H1 (cell line): Measurements from ENCODE around the gene ARHGAP22. TPM values are rescaled to one million over a fixed set of nuclear protein-coding genes. Genes with fewer than 3 reads are reported as not detected.

ENCODE experiments used
- CTCF ChIA-PET: fragments of 300-600 bp; sonication (Branson Sonifier 250); formaldehyde crosslinking; loops from one replicate; lab custom pipeline; 2021; ENCODE audit not compliant: partially characterized antibody; lab: Charles Lee
- POLR2A ChIA-PET: fragments of 300-600 bp; sonication (Branson Sonifier 250); formaldehyde crosslinking; loops from one replicate; lab custom pipeline; 2021; ENCODE audit warnings: inconsistent platforms; ENCODE audit not compliant: partially characterized antibody; lab: Charles Lee
- DNase-seq, 2 experiments: peaks; one replicate each; pipeline versions ENCODE4 v3.0.0 to v3.0.0-alpha.2; 2010 to 2022; ENCODE audit warnings: low spot score in 2 of 2, low read depth in 1 of 2, mixed read lengths in 1 of 2
- FAIRE-seq: peaks from 2 replicates; lab custom pipeline; 2011; peaks lifted over from hg19 to GRCh38; lab: Jason Lieb, UNC
- H2AFZ ChIP-seq: 2 replicates; pipeline ENCODE4 v1.8.1; 2012; ENCODE audit warnings: low read length, inconsistent platforms
- H2AK5ac ChIP-seq: 2 replicates; pipeline ENCODE4 v1.6.1; 2013; ENCODE audit warnings: low read depth, low read length
- H2BK120ac ChIP-seq: replicated peaks from 2 replicates; pipeline ENCODE3; 2013; ENCODE audit warnings: low read depth, low read length, inconsistent platforms
- H2BK12ac ChIP-seq: 2 replicates; pipeline ENCODE4 v1.6.1; 2013; ENCODE audit warnings: low read depth, low read length
- H2BK15ac ChIP-seq: 2 replicates; pipeline ENCODE4 v1.6.1; 2013; ENCODE audit warnings: low read length
- H2BK20ac ChIP-seq: 2 replicates; pipeline ENCODE4 v1.6.1; 2013; ENCODE audit warnings: low read length
- H2BK5ac ChIP-seq: 2 replicates; pipeline ENCODE4 v1.6.1; 2013; ENCODE audit warnings: low read depth, low read length
- H3K14ac ChIP-seq: 2 replicates; pipeline ENCODE4 v1.6.1; 2013; ENCODE audit warnings: inconsistent platforms; ENCODE audit not compliant: insufficient read length
- H3K18ac ChIP-seq: 2 replicates; pipeline ENCODE4 v1.6.1; 2013; ENCODE audit warnings: low read length; ENCODE audit errors: extremely low read depth
- H3K23ac ChIP-seq: 2 replicates; pipeline ENCODE4 v1.6.1; 2013; ENCODE audit warnings: inconsistent platforms; ENCODE audit not compliant: insufficient read length
- H3K23me2 ChIP-seq: 2 replicates; pipeline ENCODE4 v1.6.1; 2013; ENCODE audit warnings: low read depth, low read length
- H3K27ac ChIP-seq: 2 replicates; pipeline ENCODE4 v1.6.1; 2011; ENCODE audit warnings: low read depth, low read length, inconsistent platforms
- H3K27me3 ChIP-seq, 4 experiments: replicated peaks in 1 of 4; 1 replicate in 1 of 4; 2 replicates in 3 of 4; pipeline versions ENCODE4 v1.6.1 to v1.8.1; 2011 to 2013; ENCODE audit warnings: low read length in 3 of 4, mild to moderate bottlenecking in 3 of 4, inconsistent platforms in 2 of 4, mixed read lengths in 2 of 4, moderate library complexity in 1 of 4; ENCODE audit not compliant: control insufficient read depth in 3 of 4, insufficient read depth in 3 of 4; ENCODE audit errors: extremely low read depth in 1 of 4
- H3K36me3 ChIP-seq, 4 experiments: 2 replicates each; pipeline versions ENCODE4 v1.6.1 to v1.8.1; 2011 to 2013; ENCODE audit warnings: mild to moderate bottlenecking in 4 of 4, low read length in 3 of 4, moderate library complexity in 2 of 4, control low read depth in 1 of 4, inconsistent platforms in 1 of 4; ENCODE audit not compliant: insufficient read depth in 4 of 4, control insufficient read depth in 2 of 4
- H3K4ac ChIP-seq: replicated peaks from 2 replicates; pipeline ENCODE3; 2013; ENCODE audit warnings: low read length, low read depth, mixed read lengths, inconsistent platforms; ENCODE audit not compliant: insufficient read length
- H3K4me1 ChIP-seq, 4 experiments: replicated peaks in 1 of 4; 1 replicate in 1 of 4; 2 replicates in 3 of 4; pipeline versions ENCODE4 v1.6.1 to v1.8.1; 2011 to 2013; ENCODE audit warnings: low read length in 3 of 4, inconsistent platforms in 2 of 4, mixed read lengths in 1 of 4; ENCODE audit not compliant: insufficient read depth in 4 of 4, control insufficient read depth in 3 of 4
- H3K4me2 ChIP-seq, 2 experiments: 2 replicates each; pipeline versions ENCODE4 v1.6.1 to v1.8.1; 2011 to 2013; ENCODE audit warnings: low read depth in 2 of 2, low read length in 2 of 2, control low read depth in 1 of 2, inconsistent platforms in 1 of 2, mild to moderate bottlenecking in 1 of 2; ENCODE audit not compliant: insufficient read depth in 1 of 2
- H3K4me3 ChIP-seq, 4 experiments: fragments of 200-600, 300-600 bp in 1 of 4; sonication (generic), shearing (Covaris generic), sonication (Bioruptor Twin) in 1 of 4; 2 replicates each; pipeline versions ENCODE4 v1.5.1 to v1.8.1; 2011 to 2016; ENCODE audit warnings: low read length in 4 of 4, low read depth in 3 of 4, control low read depth in 2 of 4, inconsistent platforms in 2 of 4, mild to moderate bottlenecking in 2 of 4, mixed read lengths in 1 of 4, moderate library complexity in 1 of 4; ENCODE audit not compliant: insufficient read depth in 2 of 4; ENCODE audit errors: extremely low read depth in 1 of 4
- H3K56ac ChIP-seq: replicated peaks from 2 replicates; pipeline ENCODE3; 2013; ENCODE audit warnings: low read depth, mild to moderate bottlenecking, mixed read lengths, low read length, inconsistent platforms; ENCODE audit not compliant: insufficient read length
- H3K79me1 ChIP-seq: 2 replicates; pipeline ENCODE4 v1.6.1; 2013; ENCODE audit warnings: low read depth, low read length, control low read depth
- H3K79me2 ChIP-seq, 2 experiments: 2 replicates each; pipeline versions ENCODE4 v1.6.1 to v1.8.1; 2012 to 2013; ENCODE audit warnings: low read length in 2 of 2, mild to moderate bottlenecking in 2 of 2, inconsistent platforms in 1 of 2; ENCODE audit not compliant: insufficient read depth in 2 of 2, control insufficient read depth in 1 of 2
- H3K9ac ChIP-seq, 4 experiments: replicated peaks in 1 of 4; 1 replicate in 1 of 4; 2 replicates in 3 of 4; pipeline versions ENCODE4 v1.6.1 to v1.8.1; 2011 to 2013; ENCODE audit warnings: low read depth in 3 of 4, low read length in 3 of 4, control low read depth in 2 of 4, mild to moderate bottlenecking in 2 of 4, moderate library complexity in 2 of 4, inconsistent platforms in 1 of 4; ENCODE audit errors: extremely low read depth in 1 of 4
- H3K9me3 ChIP-seq, 2 experiments: 2 replicates each; pipeline versions ENCODE4 v1.6.1 to v1.8.1; 2012 to 2013; ENCODE audit warnings: mild to moderate bottlenecking in 2 of 2, moderate library complexity in 2 of 2, control low read depth in 1 of 2, inconsistent platforms in 1 of 2, low read depth in 1 of 2, low read length in 1 of 2, mixed read lengths in 1 of 2; ENCODE audit not compliant: insufficient read depth in 2 of 2
- H4K20me1 ChIP-seq, 2 experiments: replicated peaks in 1 of 2; 2 replicates each; pipeline versions ENCODE3 to v1.8.1; 2011 to 2013; ENCODE audit warnings: inconsistent platforms in 2 of 2, low read length in 2 of 2, mild to moderate bottlenecking in 1 of 2; ENCODE audit not compliant: insufficient read depth in 2 of 2, control insufficient read depth in 1 of 2
- H4K5ac ChIP-seq: 2 replicates; pipeline ENCODE4 v1.6.1; 2013; ENCODE audit warnings: low read length, low read depth, mixed read lengths, inconsistent platforms; ENCODE audit not compliant: insufficient read length
- H4K8ac ChIP-seq: 2 replicates; pipeline ENCODE4 v1.8.0; 2013; ENCODE audit warnings: mild to moderate bottlenecking, moderate library complexity, low read length, inconsistent platforms; ENCODE audit not compliant: insufficient read depth; ENCODE audit errors: extremely low read depth
- H4K91ac ChIP-seq: replicated peaks from 2 replicates; pipeline ENCODE3; 2013; ENCODE audit warnings: low read length, mixed read lengths, inconsistent platforms; ENCODE audit not compliant: insufficient read length
- ASH2L ChIP-seq: fragments of 200-600, 300-600 bp; sonication (generic); IDR thresholded peaks from one replicate; pipeline ENCODE4 v1.7.1; 2017; ENCODE audit warnings: low read length
- CHD1 ChIP-seq: IDR thresholded peaks from 2 replicates; pipeline ENCODE4 v1.6.1; 2012; ENCODE audit warnings: low read depth, low read length, improper control_type of control experiment
- E2F6 ChIP-seq: IDR thresholded peaks from 2 replicates; pipeline ENCODE4 v1.6.1; 2012; ENCODE audit warnings: inconsistent platforms
- EP300 ChIP-seq, 2 experiments: IDR thresholded peaks; 1 replicate in 1 of 2; 2 replicates in 1 of 2; pipeline ENCODE4 v1.6.1; 2011 to 2012; ENCODE audit warnings: low read depth in 2 of 2, low read length in 2 of 2, mild to moderate bottlenecking in 2 of 2, borderline replicate concordance in 1 of 2, inconsistent platforms in 1 of 2, moderate library complexity in 1 of 2
- GTF2F1 ChIP-seq: IDR thresholded peaks from 2 replicates; pipeline ENCODE4 v1.6.1; 2012; ENCODE audit warnings: low read depth, low read length, improper control_type of control experiment, borderline replicate concordance
- NRF1 ChIP-seq: IDR thresholded peaks from 2 replicates; pipeline ENCODE4 v1.6.1; 2011; ENCODE audit warnings: mild to moderate bottlenecking, low read depth, low read length, improper control_type of control experiment
- POLR2AphosphoS5 ChIP-seq: IDR thresholded peaks from 2 replicates; pipeline ENCODE4 v1.6.1; 2011; ENCODE audit warnings: low read depth, low read length
- SP4 ChIP-seq: IDR thresholded peaks from 2 replicates; pipeline ENCODE4 v1.6.1; 2012; ENCODE audit warnings: low read length, inconsistent platforms
- WGBS, 2 experiments: shearing (Covaris generic) in 1 of 2; methylation state at CpG; one replicate each; pipeline versions ENCODE4 v1.1.6 to v1.1.7; 2013 to 2015; ENCODE audit warnings: low lambda C conversion rate in 2 of 2, mixed read lengths in 2 of 2, inconsistent platforms in 1 of 2, low coverage in 1 of 2, missing lambda C conversion rate in 1 of 2; ENCODE audit not compliant: insufficient replicate concordance in 2 of 2, insufficient coverage in 1 of 2, insufficient read length in 1 of 2; ENCODE audit errors: extremely low coverage in 1 of 2, missing lambda C conversion rate in 1 of 2; 5-methylcytosine and 5-hydroxymethylcytosine counted together
- polyA plus RNA-seq, 7 experiments: library from polyadenylated mRNA; depleted of rRNA in 3 of 7; stranded (reverse) in 5 of 7; unstranded in 2 of 7; fragments of >200 nt in 5 of 7; fragments of 200-250 nt in 2 of 7; gene quantifications; 1 replicate in 5 of 7; 2 replicates in 1 of 7; 4 replicates in 1 of 7; pipeline versions ENCODE4 v1.2.1 to v1.2.3, GENCODE V29; 2011 to 2013; ENCODE audit warnings: missing spikeins in 2 of 7, mixed read lengths in 2 of 7
- total RNA-seq: library from RNA; stranded (reverse); fragmentation: NEBNext Ultra II Directional; extraction: Animal tissue kit (Norgen Biotek cat#: 25700); gene quantifications from 2 replicates; pipeline ENCODE4 v1.2.1, GENCODE V29; 2021
- TF ChIP-seq, protein P1 (sequence below): IDR thresholded peaks from 2 replicates; pipeline ENCODE4 v1.6.1; 2012; ENCODE audit warnings: low read length, inconsistent platforms

The ARHGAP22 gene
- total and polyA plus RNA-seq, 2 of the 8 experiments (the other 6 are each of a cell fraction or from before 2014, with no cell fraction given), result 3.6 to 11.2 TPM

GRCh38 chr10:48531486-48531885, 73.4 kb downstream of the ARHGAP22 start:
- H3K79me2 ChIP-seq, result no peaks in the 10 kb centered on the region
- ChIA-PET POLR2A (interaction anchor here (0.8 kb wide), 1 partner anchor 24 kb away, joined by 3 read pairs; no protein-coding TSS in a partner anchor), CTCF (interaction anchor here (0.9 to 1.7 kb wide), 6 partner anchors 15 to 125 kb away, joined by 4 to 9 read pairs (median 4); no protein-coding TSS in a partner anchor)
- no peak overlapping the region for H2AK5ac ChIP-seq
- H3K4me3 ChIP-seq, result no peak overlapping the region
- FAIRE-seq (no peak), DNase-seq (no peak)
- no peak overlapping the region for H3K9ac ChIP-seq
- H3K4me1 ChIP-seq, result peaks cover 0 to 18% (median 12%) of the 10 kb centered on the region in 4 experiments; a peak in 6 of 7 replicates
- H3K27me3 ChIP-seq, result no peaks in the 10 kb centered on the region
- no peak for TF ChIP-seq E2F6
- TF ChIP-seq, protein P1, sequence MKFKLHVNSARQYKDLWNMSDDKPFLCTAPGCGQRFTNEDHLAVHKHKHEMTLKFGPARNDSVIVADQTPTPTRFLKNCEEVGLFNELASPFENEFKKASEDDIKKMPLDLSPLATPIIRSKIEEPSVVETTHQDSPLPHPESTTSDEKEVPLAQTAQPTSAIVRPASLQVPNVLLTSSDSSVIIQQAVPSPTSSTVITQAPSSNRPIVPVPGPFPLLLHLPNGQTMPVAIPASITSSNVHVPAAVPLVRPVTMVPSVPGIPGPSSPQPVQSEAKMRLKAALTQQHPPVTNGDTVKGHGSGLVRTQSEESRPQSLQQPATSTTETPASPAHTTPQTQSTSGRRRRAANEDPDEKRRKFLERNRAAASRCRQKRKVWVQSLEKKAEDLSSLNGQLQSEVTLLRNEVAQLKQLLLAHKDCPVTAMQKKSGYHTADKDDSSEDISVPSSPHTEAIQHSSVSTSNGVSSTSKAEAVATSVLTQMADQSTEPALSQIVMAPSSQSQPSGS, result no peak
- TF ChIP-seq POLR2AphosphoS5, result no peak
- TF ChIP-seq EP300 (IDR thresholded peaks at IDR 0.05; ENCODE audit: borderline replicate concordance in 1 of 2, low read depth in 2 of 2, low read length in 2 of 2), result no peak
- no peak for TF ChIP-seq NRF1
- TF ChIP-seq GTF2F1, result no peak
- TF ChIP-seq ASH2L, result no peak
- no peak for TF ChIP-seq SP4
- no peak for TF ChIP-seq CHD1
- no peak overlapping the region for H2BK12ac ChIP-seq
- no peak overlapping the region for H3K27ac ChIP-seq
- H3K79me1 ChIP-seq, result no peaks in the 10 kb centered on the region
- H3K9me3 ChIP-seq, result no peaks in the 10 kb centered on the region
- no peak overlapping the region for H3K56ac ChIP-seq
- no peak overlapping the region for H3K23ac ChIP-seq
- no peaks in the 10 kb centered on the region for H3K36me3 ChIP-seq
- H2AFZ ChIP-seq, result no peak overlapping the region
- no peak overlapping the region for H3K4me2 ChIP-seq
- H4K91ac ChIP-seq, result no peak overlapping the region
- H4K5ac ChIP-seq, result no peak overlapping the region
- H3K14ac ChIP-seq, result no peak overlapping the region
- H4K20me1 ChIP-seq, result no peaks in the 10 kb centered on the region
- no peak overlapping the region for H2BK15ac ChIP-seq
- H3K23me2 ChIP-seq, result peaks cover 5% of the 10 kb centered on the region; the same call in 1 of the 2 replicates
- H2BK120ac ChIP-seq, result no peak overlapping the region
- no peak overlapping the region for H3K18ac ChIP-seq
- H3K4ac ChIP-seq, result no peak overlapping the region
- H4K8ac ChIP-seq, result no peak overlapping the region
- H2BK5ac ChIP-seq, result no peak overlapping the region
- H2BK20ac ChIP-seq, result no peak overlapping the region
- WGBS, 2 experiments, result 87% methylated on average over 5 of the region's 5 CpGs; no CpG with 5 or more reads in 1 of the 2 experiments
